Tibial nerve (tissue), 4 donors: Measurements from ENCODE around the gene PPIL4. TPM values are rescaled to one million over a fixed set of nuclear protein-coding genes. Genes with fewer than 3 reads are reported as not detected.

Source experiments
- DNase-seq, 2 donors: peaks; one replicate each; pipeline ENCODE4 v3.0.0-alpha.2; 2019; ENCODE audit warnings: low spot score in 2 of 2
- H3K27ac ChIP-seq, 4 donors: fragments of 200-600 bp; sonication (generic) in 3 of 4; one replicate each; pipeline ENCODE4 v1.5.1; 2017 to 2019; ENCODE audit warnings: mild to moderate bottlenecking in 1 of 4
- H3K27me3 ChIP-seq, 2 donors: fragments of 200-600 bp; sonication (generic) in 1 of 2; one replicate each; pipeline versions ENCODE4 v1.5.1 to v1.6.0; 2017 to 2019
- H3K36me3 ChIP-seq, 3 donors: fragments of 200-600 bp; sonication (generic); one replicate each; pipeline ENCODE4 v1.5.1; 2018 to 2019
- H3K4me1 ChIP-seq, 4 donors: fragments of 200-600 bp; sonication (generic) in 3 of 4; one replicate each; pipeline ENCODE4 v1.5.1; 2017 to 2019
- H3K4me3 ChIP-seq, 4 donors: fragments of 200-600 bp; sonication (generic) in 3 of 4; one replicate each; pipeline ENCODE4 v1.5.1; 2017 to 2019; ENCODE audit warnings: mild to moderate bottlenecking in 1 of 4, moderate library complexity in 1 of 4
- H3K9me3 ChIP-seq, 4 donors: fragments of 200-600 bp; sonication (generic) in 3 of 4; one replicate each; pipeline ENCODE4 v1.5.1; 2017 to 2019
- CTCF ChIP-seq, 5 experiments: fragments of 200-600 bp in 3 of 5; fragments of 450-650 bp in 2 of 5; sonication (generic) in 3 of 5; IDR thresholded peaks; one replicate each; pipeline ENCODE4 v1.5.1; 2016 to 2019; ENCODE audit warnings: antibody characterized with exemption in 5 of 5, mild to moderate bottlenecking in 3 of 5, moderate library complexity in 2 of 5
- EP300 ChIP-seq, 2 donors: sonication (generic); formaldehyde crosslinking; IDR thresholded peaks; one replicate each; pipeline ENCODE4 v1.6.1; 2017; ENCODE audit warnings: antibody characterized with exemption in 2 of 2, mild to moderate bottlenecking in 1 of 2
- POLR2A ChIP-seq, 2 donors: fragments of 450-650 bp; IDR thresholded peaks; one replicate each; pipeline ENCODE4 v1.6.1; 2017; ENCODE audit warnings: antibody characterized with exemption in 2 of 2, mild to moderate bottlenecking in 2 of 2, moderate library complexity in 2 of 2
- WGBS, 2 donors: methylation state at CpG; one replicate each; pipeline ENCODE4 v1.1.5; 2018; 5-methylcytosine and 5-hydroxymethylcytosine counted together
- total RNA-seq, 4 donors: library from RNA; depleted of rRNA; stranded (reverse); fragments of >200 nt; gene quantifications; one replicate each; pipeline ENCODE4 v1.1.0, GENCODE V29; 2016

Gene PPIL4
- total RNA-seq, 4 donors from 2014 or later, result 25.8 to 41.0 (median 31.5) TPM

GRCh38 chr6:149565527-149566409, 19.9 kb upstream of the PPIL4 start, which contains the start of gene GINM1:
TSS of gene GINM1 (plus strand) at chr6:149566375. CDS start at chr6:149566415, 40 bp downstream.
- no peak for TF ChIP-seq POLR2A (IDR thresholded peaks at IDR 0.05)
- TF ChIP-seq EP300 (IDR thresholded peaks at IDR 0.05), result no peak
- TF ChIP-seq CTCF (IDR thresholded peaks at IDR 0.05), result peak; percentile 41 to 63 (median 55)
- Histone ChIP-seq H3K4me3 (peak within 1 kb of the TSS; percentile 74 to 98 (median 88)), H3K27me3 (no peaks in the 10 kb centered on the region), H3K36me3 (no peaks in the 10 kb centered on the region), H3K9me3 (no peaks in the 10 kb centered on the region), H3K4me1 (peaks cover 0 to 34% (median 8%) of the 10 kb centered on the region in 4 donors), H3K27ac (peak within 1 kb of the TSS; percentile 68 to 94 (median 92))
- peak; percentile 83 to 91 for DNase-seq
- WGBS, 2 donors, result 0 to 1% methylated on average over 37 to 55 of the region's 59 CpGs

GRCh38 chr6:149563928-149564325, 18.1 kb upstream of the PPIL4 start:
- Histone ChIP-seq H3K27me3 (no peaks in the 10 kb centered on the region), H3K27ac (no peak overlapping the region), H3K4me1 (peaks cover 0 to 26% (median 6%) of the 10 kb centered on the region in 4 donors), H3K4me3 (no peak overlapping the region), H3K36me3 (no peaks in the 10 kb centered on the region), H3K9me3 (no peaks in the 10 kb centered on the region)
- TF ChIP-seq CTCF (IDR thresholded peaks at IDR 0.05) (no peak), POLR2A (IDR thresholded peaks at IDR 0.05) (no peak), EP300 (IDR thresholded peaks at IDR 0.05) (no peak)
- no peak for DNase-seq
- WGBS, 2 donors, result 69 to 74% methylated on average over 3 of the region's 3 CpGs

- Histone ChIP-seq H3K4me1 (peaks cover 0 to 26% (median 6%) of the 10 kb centered on the region in 4 donors), H3K27me3 (no peaks in the 10 kb centered on the region), H3K4me3 (no peak overlapping the region), H3K9me3 (no peaks in the 10 kb centered on the region), H3K27ac (no peak overlapping the region), H3K36me3 (no peaks in the 10 kb centered on the region)
- WGBS, 2 donors, result 81 to 86% methylated on average over 5 of the region's 5 CpGs
- no peak for DNase-seq
- no peak for TF ChIP-seq CTCF (IDR thresholded peaks at IDR 0.05)
- no peak for TF ChIP-seq POLR2A (IDR thresholded peaks at IDR 0.05)
- no peak for TF ChIP-seq EP300 (IDR thresholded peaks at IDR 0.05)
These were observed 17.5 kb upstream of the PPIL4 start for GRCh38 chr6:149563203-149563927.

GRCh38 chr6:149560736-149561135, 14.9 kb upstream of the PPIL4 start:
- Histone ChIP-seq H3K4me3 (no peak overlapping the region), H3K9me3 (no peaks in the 10 kb centered on the region), H3K4me1 (peaks cover 0 to 12% (median 0%) of the 10 kb centered on the region in 4 donors), H3K36me3 (no peaks in the 10 kb centered on the region), H3K27ac (no peak overlapping the region), H3K27me3 (no peaks in the 10 kb centered on the region)
- DNase-seq, result no peak
- 59 to 60% methylated on average over 3 of the region's 3 CpGs for WGBS, 2 donors
- no peak for TF ChIP-seq EP300 (IDR thresholded peaks at IDR 0.05)
- TF ChIP-seq CTCF (IDR thresholded peaks at IDR 0.05), result peak in 2 of 5 experiments; percentile 33 to 36
